HG03520 (cell line): ENCODE measurements around the gene CAMKK2.
"Not testable (repeated sequence)": the region's sequence is repeated elsewhere in the genome, so short reads cannot be mapped to it uniquely, and the experiment has no call there.

Source experiments
- ATAC-seq: cut with Tn5 transposase; IDR thresholded peaks from one replicate; pipeline ENCODE4 v1.9.1; 2021; ENCODE audit warnings: mild to moderate bottlenecking, moderate library complexity; ENCODE audit not compliant: unreplicated experiment

CAMKK2 gene

DNA sequence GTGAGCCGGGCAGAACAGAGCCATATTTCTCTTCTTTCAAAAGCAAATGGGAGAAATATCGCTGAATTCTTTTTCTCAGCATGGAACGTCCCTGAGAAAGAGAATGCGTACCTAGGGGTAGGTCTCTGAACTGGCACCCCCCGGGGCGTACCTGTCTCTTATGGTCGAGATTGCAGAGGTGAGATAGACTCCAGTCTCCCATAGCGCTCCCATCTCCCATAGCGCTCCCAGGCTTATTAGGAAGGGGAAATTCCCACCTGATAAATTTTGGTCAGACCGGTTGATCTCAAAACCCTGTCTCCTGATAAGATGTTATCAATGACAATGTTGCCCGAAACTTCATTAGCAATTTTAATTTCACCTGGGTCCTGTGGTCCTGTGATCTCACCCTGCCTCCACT, 16.0 kb downstream of the CAMKK2 start:
- ATAC-seq = not testable (repeated sequence)

DNA sequence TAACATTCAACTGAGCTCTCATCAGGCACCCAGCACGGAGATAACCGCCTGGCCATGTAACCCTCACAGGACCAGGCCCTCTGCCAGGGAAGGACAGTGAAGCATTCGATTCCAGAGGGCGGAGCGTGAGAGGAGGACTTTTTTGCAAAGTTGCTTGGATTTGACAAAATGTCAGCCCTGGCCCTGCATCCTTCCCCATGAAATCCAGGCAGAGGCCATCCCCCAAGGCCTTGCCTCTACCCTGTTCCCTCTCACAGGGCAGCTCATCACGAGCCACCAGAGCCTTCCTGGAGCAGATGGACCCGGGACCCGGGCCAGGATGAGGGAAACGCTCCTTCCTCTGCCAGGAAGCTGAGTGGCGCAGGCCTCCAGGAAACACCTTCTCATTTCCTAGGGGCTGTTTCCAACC, 17.0 kb downstream of the CAMKK2 start:
- ATAC-seq = no peak

DNA sequence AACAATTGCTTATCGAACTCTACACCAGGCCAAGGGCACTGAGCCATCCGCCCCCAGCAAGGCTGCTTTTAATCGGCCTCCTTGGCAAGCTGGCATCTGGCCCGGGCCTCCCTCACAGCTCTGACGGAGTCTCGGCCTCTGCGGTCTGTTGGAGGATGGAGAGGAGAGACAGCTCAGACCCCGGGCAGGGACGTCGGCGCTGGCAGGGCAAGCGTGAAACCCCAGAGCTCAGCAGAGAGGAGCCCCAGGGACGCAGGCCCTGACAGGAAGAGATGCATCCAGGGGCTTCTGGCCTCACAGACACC, 17.5 kb downstream of the CAMKK2 start:
- no peak for ATAC-seq

DNA sequence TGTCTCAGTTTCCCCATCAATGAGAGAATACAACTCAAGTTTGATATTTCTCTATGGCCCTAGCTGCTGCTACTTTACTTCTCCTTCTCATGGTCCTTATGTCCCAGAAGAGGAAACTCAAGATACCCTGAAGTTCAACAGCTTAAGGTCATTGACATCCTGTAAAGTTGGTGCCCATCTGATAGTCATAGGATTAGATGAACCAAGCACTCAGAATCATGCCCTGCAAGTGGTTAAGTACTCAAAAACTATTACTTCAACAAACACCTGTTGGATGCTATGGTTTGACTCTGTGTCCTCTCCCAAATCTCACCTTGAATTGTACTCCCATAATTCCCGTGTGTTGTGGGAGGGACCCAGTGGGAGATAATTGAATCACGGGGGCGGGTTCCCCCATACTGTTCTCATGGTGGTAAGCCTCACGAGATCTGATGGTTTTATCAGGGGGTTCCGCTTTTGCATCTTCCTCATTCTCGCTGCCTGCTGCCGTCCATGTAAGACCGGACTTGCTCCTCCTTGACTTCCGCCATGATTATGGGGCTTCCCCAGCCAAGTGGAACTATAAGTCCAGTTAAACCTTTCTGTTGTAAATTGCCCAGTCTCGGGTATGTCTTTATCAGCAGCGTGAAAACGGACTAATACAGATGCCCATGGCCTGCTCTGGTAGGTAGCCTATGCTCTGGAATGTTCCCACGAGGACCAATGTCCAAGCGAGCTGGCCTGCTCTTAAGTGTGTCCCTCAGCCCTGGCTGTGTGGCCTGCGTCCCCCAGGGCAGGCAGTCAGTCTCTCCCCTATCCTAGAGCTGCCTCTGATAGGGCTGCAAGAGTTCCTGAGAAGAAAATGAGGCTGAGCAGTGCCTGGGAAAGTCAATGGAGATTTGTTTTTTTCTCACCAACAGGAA, 18.1 kb downstream of the CAMKK2 start:
- no peak for ATAC-seq

DNA sequence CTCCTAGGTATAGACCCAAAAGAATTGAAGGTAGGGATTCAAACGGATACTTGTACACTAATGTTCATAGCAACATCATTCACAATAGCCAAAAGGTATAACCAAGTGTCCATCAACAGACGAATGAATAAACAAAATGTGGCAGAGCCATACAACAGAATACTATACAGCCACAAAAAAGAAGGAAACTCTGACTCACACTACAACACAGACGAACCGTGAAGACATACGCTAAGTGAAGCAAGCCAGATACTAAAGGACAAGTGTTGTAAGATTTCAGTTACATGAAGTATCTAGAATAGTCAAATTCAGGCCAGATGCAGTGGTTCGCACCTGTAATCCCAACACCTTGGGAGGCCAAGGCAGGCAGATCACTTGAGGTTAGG, 19.1 kb downstream of the CAMKK2 start:
- ATAC-seq = no peak

DNA sequence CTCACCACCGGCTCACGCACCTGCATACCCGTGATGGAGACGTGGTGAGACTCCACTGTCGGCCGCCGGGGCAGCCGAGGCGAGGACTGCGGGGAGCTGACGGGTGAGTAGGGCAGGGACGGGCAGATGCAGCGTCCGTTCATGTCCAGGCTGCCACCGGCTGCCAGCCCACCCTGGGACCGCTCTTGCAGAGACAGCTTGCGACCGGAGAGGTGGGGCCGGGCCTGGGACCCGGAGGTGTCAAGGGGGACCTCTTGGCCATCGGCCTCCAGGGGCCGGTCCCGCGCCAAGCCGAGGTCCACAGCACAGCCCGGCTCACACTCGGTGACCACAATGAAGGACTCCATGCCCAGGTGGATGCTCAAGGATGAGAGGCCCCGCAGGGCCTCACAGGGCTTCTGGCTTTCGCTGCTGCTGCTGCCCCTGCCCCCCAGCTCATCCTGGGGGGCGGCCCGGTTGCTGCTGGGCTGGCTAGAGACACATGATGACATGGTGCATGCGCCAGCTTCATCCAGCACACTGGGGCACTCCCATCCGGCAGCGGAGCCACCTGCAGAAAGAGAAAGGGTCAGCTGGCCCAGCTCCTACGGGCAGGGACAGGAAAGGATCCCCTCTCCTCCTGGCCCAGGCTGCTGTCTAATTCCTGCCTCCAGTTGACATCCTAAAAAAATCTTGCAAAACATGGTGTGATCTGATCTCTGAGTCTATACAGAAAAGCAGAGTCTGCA, 22.3 kb downstream of the CAMKK2 start:
- no peak for ATAC-seq

DNA sequence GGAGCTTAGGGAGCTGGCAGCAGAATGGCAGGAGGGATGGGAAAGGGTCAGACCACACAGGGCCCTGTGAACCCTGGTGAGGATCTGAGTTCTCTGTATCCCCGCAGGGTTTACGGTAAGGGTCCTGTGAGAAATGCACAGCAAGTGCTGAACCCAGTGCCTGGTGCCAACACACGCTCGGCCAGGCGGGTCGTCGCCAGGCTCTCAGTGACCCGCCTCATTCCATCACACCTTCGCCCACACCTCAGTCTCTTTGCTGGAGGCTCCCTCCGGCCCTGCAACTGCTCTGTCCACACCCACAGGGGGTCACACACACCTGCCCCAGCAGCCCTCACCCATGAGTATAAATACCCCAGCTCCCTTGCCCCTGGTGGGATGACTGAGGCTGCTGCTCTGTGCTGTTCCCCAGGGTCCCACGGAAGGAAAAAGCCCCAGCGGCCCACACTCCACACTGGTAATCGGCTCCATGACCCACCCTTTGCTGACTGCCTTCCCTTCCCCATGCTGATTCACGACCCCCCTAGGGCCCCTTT, 23.1 kb downstream of the CAMKK2 start:
- no peak for ATAC-seq

DNA sequence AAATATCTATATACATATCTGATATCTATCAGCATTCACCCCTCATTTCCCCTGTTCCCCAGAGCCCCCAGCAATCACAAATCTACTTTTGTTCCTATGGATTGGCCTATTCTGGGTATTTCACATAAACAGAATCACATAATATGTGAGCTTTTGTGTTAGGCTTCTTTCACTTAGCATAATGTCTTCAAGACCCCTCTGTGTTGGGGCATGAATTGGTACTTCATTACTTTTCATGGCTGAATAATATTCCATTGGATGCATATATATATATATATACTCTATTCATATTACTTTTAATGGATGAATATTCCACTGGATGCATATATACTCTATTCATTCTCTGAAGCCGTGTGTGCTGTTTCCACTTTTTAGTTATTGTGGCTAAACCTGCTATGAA, 28.7 kb downstream of the CAMKK2 start:
- no peak for ATAC-seq

DNA sequence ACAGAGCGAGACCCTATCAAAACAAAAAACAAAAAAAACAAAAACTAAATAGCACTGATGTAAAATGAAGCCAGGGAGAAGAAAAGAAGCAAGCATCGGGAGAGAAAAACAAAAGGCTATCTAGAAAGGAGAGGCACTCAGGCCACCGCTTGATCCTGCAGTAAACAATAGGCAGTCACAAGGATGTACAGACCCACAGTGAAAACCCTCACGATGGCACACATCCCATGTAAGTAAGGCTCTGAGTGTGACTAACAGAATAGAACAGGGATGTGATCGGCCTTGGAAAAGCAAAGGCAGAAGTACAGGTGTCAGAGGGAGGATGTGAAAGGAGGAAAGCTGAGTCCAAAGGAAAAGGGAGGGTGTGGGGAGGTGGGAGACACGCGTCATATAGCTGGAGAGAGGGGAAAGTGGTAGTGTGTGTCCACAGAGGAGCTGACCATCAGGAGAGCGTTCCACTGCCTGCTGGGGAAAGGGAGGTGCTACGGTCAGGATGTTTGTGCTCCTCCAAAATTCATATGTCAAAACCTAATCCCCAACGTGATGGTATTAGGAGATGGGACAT, 31.5 kb downstream of the CAMKK2 start:
- no peak for ATAC-seq

DNA sequence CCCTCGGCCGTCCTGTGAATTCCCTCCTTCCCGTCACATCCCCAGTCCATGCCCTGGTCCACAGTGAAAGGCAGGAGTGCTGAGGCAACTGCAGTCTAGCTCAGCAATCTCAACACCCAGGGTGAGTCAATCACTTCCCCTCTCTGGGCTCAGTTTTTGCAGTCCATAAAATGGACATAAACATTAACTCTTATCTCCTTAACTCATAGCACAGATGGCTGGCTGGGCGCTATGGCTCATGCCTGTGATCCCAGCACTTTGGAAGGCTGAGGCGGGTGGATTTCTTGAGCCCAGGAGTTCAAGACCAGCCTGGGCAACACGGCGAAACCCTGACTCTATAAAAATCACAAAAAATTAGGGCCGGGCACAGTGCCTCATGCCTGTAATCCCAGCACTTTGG, 32.4 kb downstream of the CAMKK2 start:
- no peak for ATAC-seq

DNA sequence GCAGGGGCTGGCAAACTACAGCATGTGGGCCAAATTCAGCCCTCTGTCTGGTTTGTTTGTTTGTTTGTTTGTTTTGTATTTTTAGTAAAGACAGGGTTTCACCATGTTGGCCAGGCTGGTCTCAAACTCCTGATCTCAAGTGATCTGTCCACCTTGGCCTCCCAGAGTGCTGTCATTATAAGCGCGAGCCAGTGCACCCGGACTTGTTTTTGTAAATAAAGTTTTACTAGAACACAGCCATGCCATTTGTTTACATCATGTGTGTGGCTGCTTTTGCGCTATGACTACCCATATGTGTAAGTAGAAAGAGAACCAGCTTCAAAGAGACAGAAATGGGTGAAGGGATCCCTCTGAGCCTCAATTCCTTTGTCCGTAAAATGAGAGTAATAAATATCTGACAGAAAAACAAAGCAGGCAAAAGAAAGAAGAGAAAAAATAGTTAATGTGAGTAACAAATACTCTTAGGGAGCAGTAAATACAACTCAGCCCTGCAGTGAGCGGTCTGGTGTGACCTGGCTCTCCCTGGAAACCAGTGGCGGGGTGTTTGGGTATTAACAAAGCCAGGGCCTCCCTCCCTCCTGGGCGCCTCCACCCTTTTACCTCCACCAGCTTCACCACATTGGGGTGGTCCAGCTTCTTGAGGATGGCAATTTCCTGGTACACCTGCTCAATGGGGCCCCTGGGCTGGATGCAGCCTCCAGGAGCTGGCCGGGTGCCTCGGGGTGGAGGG, 33.1 kb downstream of the CAMKK2 start:
- no peak for ATAC-seq

DNA sequence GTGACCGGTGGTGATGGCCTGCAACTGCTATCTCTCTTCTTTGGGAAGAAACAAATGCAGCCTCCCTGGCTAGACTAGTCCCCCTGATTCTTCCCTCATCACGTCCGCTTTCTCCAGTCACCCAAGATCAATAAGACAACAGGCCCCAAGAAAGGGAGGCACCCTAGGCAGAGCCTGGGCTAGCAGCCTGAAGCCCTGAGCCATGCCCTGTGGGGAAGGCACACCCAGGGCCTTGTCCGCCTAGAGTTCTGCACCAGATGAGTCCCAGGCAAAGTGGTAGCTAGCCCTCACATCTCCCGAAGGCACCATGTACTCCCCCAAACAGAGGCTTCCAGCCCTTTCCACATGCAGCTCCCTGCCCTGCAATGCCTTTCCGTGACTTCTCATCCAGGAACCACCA, 35.1 kb downstream of the CAMKK2 start:
- ATAC-seq = no peak

DNA sequence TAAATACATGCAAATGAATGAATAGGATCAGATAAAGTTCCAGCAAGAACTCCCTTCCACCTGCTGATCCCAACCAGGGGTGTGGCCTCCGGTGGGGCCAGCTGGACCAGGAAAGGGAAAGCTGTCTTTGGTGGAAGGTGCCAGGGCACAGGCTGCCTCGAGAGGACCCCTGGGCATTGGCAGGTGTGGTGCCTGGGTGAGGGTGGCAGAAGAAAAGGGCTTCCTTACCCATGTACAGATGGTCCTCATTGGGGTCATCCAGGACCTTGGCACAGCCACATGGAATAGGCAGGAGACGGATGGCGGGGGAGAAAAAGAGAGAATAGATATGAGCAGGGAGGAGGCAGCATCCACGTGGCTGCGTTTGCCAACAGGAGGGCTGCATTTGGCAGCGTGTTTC, 36.4 kb downstream of the CAMKK2 start:
- no peak for ATAC-seq

DNA sequence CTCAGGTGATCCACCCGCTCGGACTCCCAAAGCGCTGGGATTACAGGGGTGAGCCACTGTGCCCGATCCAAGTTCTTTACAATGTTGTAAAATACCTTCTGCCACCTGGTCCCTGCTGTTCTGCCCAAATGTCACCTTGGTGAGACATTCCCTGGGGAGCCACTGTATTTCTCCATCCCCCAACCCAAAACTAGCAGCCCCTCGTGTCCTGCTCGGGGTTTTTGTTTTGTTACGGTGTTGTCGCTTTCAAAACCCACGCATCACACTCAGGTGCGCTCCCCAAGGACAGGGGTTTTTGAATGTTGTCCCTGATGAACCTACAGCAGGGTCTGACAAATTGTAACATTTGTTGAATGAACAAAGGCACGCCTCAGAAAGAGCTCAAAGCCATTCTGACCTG, 37.4 kb downstream of the CAMKK2 start:
- ATAC-seq = no peak

DNA sequence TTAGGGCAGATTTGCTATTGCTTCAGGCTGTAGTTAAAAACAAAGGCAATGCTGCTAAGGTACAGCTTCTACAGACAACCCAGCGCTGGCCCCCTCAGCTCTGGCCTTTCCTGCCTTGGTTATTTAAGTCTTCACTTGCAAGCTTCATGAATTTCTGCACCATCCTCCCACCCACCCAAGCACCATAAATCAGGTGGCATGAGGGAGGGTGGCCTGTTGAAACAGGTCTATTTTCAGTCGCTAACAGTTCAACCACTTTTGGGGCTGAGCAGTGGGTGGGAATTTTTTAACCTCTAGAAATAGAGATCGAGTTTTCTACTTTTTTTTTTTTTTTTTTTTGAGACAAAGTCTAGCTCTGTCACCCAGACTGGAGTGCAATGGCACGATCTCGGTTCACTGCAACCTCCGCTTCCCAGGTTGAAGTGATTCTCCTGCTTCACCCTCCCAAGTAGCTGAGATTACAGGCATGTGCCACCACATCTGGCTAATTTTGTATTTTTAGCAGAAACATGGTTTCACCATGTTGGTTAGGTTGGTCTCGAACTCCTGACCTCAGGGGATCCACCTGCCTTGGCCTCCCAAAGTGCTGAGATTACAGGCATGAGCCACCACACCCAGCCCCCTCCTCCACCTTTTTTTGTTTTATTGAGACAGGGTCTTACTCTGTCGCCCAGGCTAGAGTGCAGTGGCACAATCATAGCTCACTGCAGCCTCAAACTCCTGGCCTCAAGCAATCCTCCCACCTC, 38.6 kb downstream of the CAMKK2 start:
- not testable (repeated sequence) for ATAC-seq

DNA sequence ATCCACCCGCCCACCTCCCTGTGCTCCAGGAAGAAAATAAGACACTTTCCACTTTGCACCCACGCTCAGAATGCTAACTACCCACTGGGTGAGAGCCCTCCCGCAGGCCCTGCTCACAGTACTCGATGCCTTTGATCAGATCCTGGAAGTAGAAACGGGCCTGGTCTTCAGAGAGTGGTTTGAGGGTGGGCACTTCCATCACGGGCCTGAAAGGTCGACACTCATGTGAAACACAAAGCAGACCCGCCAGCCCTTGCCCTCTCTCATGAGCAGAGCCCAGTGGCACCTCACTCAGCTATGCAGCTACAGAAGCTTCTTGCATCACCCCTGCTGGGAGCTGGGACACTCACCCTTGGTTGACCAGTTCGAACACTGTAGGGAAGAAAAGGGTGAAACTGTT, 41.1 kb downstream of the CAMKK2 start:
- ATAC-seq = no peak

DNA sequence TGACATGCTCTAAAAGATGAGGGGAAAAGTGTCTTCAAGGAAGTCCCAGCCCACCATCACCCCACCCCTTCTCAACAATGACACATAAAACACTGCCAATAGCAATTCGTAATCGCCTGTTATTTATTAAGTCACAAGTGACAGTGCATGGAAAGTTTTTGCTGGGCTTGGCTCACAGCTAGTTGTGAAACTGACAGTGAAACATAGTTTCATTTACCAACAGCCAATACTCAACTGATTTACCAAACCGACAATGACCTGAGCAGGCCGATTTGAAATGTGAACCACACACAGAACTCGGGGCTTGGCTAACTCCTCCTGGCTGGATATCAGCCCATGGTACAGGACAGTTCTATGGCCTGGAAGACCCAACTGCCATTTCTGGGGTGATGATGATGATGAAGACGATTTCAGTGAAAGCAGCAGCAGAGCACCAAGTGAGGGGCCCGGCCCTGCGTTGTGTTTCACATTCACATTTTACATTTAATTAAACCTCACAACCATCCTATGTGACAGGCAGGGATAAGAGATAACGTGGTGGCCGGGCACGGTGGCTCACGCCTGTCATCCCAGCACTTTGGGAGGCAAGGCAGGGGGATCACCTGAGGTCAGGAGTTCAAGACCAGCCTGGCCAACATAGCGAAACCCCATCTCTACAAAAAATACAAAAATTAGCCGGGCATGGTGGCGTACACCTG, 42.7 kb downstream of the CAMKK2 start:
- ATAC-seq = no peak

DNA sequence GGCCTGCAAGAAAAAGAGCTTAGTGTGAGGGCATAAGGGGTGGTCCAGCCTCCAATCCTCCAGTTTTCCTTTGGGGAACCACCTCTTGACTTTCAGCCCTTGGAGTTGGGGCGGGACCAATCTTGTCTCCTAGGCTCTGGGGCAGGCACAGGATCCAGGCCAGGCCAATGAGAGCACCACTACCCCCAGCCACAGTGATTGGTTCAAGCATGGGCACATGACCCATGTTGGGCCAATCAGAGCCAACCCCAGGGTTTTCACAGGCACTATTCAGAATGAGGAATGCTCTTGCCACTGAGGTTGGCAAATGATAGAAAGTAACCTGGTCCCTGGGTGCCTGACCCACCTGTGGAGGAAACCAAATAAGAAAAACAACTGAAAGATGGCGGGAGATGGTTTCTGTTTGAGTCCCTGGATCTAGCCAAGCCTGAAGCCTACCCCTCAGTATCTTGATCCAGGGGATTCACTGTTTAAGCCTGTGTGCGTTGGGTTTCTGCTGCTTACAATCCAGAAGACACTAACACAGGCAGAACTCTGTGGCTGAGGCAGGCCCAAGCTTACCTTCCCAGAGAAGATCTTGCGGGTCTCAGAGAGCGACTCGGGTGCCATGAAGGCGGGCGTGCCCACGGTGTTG, 43.7 kb downstream of the CAMKK2 start:
- no peak for ATAC-seq

DNA sequence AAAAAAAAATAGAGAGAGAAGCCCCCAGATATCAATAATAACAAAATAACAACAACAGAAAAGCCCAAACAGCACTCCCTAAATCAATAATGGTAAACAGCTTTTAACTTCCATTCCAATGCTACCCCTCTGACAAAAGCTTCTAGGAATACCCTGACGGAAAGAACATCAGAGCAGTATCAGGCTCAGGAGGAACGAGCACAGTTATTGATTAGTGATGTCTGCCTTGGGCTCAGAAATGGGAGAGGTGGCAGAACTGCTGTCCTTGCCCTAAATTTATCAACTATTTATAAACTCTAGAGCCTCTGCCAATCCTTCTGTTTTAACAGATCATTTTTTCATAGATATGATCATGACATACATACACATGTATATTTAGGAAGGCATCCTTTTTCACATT, 44.7 kb downstream of the CAMKK2 start:
- ATAC-seq = no peak
